HG02610 (cell line): ENCODE data around the gene ATG101.
A peak's percentile ranks its signal among the peaks of the same experiment; 100 is the strongest.

ENCODE experiments used
- ATAC-seq: cut with Tn5 transposase; IDR thresholded peaks from one replicate; pipeline ENCODE4 v1.9.1; 2021; ENCODE audit warnings: mild to moderate bottlenecking, moderate library complexity; ENCODE audit not compliant: unreplicated experiment

Gene ATG101, protein sequence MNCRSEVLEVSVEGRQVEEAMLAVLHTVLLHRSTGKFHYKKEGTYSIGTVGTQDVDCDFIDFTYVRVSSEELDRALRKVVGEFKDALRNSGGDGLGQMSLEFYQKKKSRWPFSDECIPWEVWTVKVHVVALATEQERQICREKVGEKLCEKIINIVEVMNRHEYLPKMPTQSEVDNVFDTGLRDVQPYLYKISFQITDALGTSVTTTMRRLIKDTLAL

DNA sequence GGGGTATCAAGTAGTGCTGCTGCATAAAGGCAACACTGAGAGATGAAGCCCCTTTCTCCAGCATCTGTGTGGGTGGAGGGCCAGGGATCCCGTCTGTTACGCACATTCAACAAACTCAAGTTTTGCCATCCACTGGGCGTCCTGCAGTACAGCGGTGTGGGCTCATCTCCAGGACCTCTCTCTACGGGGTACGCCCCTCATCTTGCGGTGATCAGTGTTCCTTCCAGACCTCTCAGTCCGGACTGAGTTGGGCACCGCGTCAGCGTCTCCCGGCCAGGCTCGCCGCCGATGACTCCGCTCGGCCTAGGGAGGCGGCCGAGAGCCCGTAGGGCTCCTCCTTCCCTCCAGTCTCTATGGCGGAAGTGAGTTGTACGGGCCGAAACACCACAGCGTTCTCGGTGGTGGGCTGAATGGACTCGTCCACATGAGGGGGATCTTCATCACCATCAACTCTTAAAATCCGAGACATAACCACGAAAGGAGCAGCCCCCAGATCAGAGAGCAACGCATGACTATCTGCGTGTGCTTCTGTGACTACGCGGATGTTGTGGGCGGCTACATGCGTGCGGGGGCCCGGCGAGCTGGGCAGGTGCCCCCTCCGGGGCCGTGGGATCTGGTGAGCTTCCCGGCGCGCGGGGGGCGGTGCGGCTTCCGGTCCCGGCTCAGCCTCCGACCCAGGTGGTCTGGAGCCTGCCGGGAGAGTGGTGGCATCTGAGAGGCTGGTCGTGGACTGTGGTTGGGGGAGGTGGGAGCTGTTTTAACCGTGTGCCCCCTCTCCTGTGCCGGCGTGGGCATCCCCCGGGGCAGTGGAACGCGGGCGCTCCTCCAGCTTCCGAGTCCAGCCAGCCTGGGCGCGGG, at the start of gene ATG101:
ATG101 (plus strand) TSS at position 652 of the 858 bp plus-strand sequence. CDS start 3,673 bp downstream, outside the sequence.
- peak; percentile 94 for ATAC-seq

DNA sequence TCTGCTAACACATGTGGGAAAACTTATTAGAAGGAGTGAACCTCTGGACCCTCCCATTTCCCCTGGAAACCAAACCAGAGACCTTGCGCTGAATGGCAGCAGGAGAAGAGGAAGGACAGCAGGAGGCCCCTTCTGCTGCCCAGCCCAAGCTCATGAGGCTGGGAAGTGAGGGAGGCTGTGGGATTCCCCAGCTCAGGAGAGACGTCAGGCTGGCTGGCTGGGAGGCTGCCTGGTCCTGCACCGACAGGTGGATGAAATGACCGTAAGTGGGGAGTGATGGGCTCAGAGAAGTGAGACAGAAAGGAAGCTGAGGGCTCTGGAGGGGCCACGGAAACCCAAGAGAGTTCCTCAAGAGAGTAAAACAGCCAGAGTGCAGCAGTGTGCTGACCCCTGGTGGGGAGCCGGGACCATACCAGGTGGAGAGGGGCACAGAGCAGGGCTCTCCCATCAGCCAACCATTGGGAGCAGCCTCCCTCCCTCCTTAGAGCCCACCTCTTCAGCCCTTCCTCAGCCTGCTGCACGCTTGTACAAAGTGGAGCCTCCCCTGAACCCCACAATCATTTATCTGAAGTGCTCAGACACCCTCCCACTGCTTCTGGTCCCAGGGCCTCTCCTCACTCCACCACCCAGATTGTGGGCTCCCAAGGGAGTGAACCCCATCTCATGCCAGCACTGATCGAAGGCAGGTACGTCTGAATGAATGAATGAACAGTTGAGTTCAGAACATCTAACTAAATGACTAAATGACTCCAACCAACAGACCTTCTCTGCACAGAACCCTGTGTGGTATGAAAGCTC, 49.0 kb upstream of the ATG101 start:
- ATAC-seq = no peak

DNA sequence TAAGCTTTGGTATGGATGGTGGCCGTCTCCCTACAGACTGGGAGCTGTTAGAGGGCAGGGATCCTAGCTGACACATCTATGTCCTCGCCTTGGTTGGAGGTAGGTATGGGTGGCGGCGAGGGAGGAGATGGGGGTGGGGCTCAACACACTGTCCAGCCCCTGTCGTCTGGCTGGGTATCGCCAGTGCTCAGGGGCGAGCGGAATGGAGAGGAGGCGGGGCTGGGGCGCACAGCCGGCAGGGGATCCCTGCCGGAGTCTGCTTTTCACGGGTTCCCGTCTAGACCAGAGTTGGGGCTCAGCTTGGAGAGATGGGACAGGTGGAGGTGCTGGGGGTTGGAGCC, 47.0 kb upstream of the ATG101 start:
- ATAC-seq = no peak

DNA sequence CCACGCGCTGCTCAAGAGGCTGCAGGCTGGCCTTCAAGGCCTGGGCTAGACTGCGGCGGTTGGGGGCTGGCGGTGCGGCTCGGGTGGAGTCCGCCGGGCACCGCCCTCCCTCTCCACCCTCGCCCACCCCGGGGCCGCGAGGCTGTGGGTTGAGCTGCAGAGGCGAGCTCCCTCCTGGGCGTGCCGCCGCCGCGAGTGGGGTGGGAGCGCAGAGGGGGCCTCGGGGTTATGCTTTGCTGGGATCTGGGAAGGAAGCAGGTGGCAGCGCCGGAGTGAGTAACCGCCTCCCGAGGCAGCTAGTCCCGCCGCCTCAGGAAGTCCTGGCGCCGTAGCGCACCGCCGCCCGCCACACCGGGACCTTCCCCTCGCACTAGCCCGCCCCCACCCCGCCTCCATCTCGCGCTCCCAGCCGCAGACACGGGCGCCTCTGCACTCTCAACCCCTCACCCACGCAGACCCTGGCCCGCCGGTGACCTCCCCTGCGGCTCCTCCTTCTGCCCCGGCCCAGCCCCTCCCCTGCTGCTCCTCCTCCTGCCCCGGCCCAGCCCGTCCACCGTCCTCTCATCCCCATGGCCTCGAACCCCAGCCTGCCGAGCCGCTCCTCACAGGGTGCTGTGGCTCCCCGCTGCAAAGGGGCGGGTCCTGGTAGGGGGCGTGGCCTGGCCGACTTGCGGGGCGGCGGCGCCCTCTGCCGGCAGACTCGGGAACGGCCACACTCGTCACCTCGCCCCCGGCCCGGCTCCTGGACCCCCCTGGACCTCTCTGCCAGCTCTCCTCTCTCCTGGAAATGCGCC, 46.4 kb upstream of the ATG101 start:
- peak; percentile 53 for ATAC-seq

DNA sequence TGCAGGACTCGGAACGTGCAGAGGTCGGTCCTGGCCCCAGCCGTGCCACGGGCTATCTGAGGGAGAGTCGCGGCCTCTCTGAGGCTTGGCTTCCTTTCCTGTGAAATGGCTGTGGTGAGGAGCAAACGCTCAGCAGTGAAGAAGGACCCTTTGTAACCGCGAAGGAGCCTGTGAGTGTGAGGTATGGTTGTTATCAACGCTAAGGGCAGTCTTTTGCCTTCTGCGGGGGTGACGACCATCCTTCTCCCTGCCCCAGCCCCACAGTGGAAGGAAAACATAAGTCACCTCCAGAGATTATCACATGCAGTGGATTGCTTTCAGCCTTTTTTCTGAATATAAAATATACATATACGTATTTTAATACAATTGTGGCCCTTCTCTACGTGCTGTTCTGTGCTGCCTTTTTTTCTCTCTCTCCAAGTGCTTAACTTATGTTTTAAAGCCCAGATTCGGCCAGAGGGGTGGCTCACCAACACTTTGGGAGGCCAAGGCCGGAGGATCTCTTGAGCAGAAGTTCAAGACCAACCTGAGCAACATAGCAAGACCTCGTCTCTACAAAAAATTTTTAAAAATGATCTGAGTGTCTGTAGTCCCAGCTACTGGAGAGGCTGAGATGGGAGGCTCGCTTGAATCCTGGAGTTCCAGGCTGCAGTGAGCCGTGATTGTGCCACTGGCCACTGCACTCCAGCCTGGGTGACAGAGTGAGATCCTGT, 45.6 kb upstream of the ATG101 start:
- no peak for ATAC-seq

DNA sequence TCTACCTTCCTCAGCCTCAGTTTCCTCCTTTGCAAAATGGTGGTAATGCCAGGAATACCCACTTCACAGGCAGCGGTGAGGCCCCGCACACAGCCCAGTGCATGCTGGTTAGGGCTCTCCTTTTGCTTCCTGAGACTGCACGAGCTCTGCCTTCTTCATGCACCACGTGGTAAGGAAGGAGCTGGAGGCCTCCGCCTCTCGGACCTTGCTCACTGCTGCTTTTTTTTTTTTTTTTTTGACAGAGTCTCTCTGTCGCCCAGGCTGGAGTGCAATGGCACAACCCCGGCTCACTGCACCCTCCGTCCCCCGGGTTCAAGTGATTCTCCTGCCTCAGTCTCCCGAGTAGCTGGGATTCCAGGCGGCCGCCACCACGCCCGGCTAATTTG, 44.9 kb upstream of the ATG101 start:
- ATAC-seq = no peak

DNA sequence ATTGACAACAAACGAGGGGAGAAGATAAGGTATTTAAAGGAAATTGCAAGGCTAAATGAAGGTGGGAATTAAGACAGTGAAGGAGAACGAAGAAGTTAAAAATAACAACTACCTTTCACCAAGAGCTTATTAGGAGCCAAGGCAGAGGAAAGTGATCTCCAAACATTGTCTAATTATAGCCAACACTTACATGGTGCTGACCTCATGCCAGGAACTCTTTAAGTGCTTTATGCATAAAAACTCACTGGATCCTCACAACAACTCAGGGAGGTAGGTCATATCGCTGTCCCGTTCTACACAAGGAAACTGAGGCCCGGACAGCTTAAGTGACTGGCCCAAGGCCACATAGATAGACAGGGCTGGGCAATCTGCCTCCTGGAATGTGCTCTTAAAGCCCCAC, 43.5 kb upstream of the ATG101 start:
- ATAC-seq = no peak

DNA sequence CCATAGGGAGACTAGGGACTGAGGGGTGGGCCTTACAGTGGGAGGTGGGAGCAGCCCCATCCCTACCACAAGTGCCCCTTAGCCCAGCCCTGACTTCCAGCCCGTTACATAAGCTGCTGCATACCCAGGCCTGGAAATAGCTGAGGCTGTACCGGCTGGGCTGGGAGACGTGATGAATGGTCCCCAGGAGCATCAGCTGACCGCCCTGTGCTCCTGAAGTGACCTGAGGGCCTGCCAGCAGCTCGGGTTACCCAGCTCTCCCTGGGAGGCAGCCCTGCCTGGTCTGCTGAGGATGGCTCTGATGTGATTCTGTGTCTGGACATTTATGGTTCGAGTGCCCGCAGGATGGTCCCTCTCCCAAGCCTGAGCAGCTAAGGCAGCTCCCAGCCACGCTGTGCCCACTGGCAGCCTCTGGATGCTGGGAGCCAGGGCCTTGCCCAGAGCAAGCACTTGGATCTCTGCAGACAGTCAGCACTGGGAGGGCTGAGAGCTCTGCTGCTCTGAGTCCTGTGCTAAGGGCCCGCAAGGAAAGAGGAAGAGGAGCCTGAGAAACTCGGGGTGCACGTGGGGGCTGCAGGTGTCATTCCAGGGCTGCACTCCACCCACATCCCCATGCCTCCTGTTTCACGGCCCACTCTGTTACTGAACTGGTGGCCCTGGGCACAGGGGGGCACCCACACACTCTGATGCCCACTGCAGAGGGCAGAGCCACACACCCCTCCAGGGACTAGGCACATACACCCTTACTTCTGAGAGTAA, 42.5 kb upstream of the ATG101 start:
- ATAC-seq = no peak

DNA sequence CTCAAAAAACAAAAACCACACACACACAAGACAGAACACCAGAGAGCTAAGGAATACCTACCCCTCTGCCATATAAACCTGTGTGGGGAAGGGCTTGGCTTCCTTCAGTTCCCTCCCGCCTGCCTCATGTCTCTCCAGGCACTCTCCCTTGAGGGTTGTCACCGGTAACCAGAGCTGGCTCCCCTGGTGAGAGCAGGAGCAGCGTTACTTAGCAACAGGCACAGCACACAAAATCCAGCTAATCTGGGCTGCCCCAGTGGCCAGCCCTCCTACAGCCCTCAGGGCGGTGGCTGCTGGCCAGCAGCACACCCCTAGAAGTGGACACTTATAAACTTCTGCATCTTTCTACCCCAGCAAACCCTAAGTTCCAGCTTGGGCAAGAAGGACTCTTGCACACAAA, 40.1 kb upstream of the ATG101 start:
- no peak for ATAC-seq

DNA sequence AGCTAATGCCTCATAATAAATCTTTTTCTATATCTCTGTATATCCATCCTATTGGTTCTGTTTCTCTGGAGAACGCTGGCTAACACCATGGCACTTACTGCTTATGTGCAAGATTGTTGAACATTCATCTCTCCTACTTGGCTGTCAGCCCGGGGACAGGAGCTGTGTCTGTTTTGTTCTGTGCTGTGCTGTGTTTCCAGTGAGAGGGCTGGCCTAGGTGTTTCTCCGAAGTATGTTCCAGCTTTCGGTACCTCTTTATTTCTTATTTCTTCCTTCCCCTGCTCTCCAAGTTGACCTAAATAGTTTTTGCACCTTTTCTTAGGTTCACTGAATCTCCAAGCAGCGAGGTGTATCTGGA, 37.4 kb upstream of the ATG101 start:
- ATAC-seq = no peak

DNA sequence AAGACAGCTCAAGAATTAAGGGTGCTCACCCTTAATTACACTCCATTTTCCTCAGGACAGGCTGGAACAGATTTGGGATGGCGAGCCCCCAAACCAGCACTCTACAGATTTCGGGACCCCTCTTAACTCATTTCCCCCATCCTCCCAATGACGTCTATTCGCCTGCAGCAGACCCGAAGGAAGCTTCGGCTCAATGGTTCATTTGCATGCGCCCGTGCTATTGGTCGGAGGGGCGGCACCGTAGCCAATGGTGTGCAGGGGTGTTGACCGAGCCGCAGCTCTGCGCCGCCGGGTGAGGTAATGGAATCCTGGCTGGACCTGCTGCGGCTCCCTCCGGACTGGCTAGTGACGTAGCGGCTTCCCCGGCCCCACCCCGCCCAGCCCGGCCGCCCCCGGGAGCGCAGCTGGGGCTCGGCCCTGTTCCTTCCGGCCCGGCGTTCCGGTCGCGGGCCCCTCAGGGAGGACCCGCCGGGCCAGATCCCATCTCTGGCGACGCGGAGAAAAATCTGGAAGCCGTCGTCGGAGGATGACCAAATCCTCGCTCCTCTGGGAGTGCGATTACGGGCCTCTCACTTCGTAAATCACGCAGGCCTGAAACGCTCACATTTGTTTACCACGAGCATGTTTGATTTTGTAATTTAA, 36.9 kb upstream of the ATG101 start:
- peak; percentile 93 for ATAC-seq

DNA sequence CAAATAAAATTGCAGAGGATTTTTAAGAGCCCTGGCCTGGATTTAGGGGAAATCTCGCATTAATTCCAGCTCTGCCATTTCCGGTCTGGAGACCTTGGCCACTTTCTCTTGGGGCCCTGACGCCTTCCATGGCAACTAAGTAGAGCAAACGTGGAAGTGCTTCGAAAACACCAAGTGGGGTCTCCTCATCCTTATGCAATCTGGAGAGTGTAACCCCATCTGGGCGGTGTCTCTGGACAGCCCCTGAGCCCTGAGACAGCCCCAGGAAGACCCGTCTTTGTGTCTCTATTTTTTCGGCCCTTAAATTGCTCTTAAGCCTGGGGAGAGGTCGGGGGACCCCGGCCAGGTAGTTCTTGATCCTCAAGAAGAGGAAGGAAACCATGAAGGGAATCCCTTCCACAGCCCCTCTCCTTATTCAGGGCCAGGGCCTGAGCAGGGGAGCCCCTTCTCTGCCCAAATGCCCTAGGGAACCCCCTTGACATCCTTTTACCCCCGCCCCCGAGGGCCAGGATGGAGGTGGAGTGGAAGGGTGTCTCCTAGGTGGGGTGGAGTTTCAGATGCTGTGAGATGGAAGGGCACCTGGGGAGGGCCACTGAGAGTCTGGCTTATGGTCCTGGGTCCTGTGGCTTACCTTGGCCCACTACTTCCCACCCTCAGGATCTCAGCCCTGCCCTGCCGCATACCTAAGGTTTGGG, 36.2 kb upstream of the ATG101 start:
- no peak for ATAC-seq

DNA sequence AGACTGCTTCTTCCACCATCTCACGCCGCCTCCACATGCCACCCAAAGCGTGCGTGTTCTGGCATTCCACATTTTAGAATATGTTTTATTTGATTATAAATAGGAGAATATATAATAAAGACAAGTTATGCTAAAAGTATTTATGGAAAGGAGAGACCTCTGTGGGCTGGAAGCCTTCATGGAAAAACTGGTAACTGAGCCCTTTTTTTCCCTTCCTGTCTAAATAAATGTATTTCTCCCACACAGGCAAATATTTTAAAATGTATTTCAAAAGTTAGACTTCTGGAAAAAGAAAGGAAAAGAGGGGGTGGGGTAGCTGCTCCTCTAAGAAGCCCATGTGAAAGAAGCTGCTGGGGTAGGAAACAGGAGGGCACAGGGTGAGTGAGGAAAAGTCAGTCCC, 34.6 kb upstream of the ATG101 start:
- no peak for ATAC-seq

DNA sequence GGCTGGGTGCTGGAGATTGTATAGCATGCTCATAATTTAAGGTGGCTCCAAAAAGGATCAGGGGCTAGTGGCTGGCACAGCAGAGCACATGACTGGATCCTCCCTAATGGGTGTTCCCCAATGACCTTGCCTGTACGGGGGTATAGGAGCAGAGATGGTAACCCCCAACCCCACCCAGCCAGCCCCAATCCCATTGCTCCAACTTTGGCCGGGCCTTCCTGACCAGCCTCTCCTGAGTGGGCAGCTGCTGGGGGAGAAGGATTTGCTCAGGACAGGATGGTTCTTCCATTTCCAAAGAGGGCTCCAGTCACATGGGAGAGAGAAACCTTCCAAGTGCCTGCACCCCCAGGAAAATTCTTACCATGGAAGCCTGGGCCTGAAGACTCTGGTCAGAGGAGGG, 33.9 kb upstream of the ATG101 start:
- no peak for ATAC-seq

DNA sequence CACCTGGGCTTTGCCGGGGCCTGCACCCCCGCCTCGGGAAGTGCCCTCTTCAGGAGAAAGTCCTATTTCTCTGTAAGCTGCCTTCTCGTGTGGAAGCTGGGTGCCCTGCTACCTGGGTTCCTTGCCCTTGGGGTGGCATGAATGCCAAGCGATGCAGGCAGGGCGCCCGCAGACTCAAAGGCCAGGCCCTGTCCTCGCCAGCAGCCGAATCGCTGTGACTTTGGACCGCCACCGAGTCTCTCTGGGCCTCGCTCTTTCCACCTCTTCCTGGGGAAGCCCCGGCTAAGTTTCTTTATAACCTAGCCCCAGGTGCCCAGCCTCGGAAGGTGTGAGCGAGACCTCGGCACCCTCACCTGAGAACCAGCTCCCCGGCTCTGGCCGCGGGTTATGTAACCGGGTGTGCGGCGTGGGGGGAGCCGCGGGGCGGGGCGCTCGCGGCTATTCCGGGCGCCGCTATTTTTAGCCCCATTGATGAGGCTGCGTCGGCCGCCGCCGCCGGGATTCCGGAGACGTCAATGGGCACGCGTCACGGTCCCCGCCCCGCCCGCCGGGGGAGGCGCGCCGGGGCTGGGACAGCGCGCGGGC, 33.1 kb upstream of the ATG101 start:
- ATAC-seq = peak; percentile 37

DNA sequence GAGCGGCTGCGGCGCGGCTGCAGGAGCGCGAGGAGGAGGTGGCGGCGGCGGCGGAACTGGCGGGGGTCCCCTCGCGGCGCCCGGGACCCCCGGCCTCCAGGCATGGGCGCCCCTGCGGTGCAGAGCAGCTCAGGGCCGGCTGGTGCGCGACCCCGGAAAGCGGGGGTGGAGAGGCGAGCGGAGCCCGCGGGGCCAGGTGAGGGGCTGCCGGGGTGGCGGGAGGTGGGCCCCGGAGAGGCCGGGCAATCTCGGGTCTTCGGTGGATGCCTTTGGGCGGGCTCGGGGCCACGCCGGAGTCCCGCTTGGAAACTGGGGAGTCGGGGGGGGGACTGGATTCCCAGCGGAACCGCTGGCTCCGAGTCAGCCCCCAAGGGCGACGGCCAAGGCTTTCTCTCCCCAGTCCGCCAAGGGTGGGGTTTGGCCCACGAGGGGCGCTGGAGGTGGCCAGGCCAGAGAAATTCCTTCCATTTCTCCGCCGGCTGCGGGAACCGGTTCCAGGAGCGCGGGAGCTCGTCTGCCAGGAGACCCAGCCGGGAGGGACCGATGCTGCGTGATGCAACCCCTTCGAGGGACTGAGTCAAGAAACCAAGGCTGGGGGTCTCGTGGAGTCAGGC, 32.4 kb upstream of the ATG101 start:
- no peak for ATAC-seq

DNA sequence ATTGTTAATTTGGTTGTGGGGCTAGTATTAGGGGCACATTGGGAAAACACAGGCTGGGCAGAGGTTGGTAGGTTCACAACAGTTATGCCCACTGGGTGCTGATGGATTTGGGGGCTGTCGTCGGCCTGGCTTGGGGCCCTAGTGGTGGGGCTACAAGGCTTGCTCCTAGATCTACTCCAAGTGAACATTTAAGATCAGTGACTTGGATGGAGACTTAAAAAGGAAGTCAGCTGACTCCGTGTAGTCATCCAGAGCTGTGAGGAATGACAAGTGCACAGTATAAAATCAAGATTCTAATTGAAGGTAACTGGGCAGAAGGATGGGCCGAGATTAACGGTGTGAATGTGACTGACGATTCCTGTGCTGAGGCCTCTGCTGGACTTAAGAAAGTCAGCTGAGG, 31.3 kb upstream of the ATG101 start:
- ATAC-seq = no peak

DNA sequence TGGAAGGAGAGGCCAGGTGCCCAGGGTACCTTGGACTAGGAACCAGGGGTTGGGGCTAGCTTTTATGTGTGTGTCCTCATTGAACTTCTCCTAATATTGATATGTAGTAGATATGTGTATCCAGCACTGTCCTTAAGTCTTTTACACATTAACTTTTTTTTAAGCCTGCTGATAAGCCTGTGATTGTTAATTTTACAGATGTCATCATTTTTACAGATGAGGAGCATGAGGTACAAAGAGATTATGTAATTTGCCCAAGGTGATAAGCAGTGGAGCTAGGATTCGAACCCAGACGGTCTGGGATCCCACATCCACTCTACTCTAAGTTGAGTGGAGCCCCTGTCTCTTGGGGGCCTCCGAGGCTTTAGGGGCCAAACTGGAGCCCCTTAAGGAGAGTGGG, 28.7 kb upstream of the ATG101 start:
- no peak for ATAC-seq
